BLaER1 treated with 17β-estradiol and CSF1 and Interleukin-3, amounts not matched to agents 10 nM and 100 nM (cell line): ENCODE data around the gene TOP2A.
"Not testable (repeated sequence)": the region's sequence is repeated elsewhere in the genome, so short reads cannot be mapped to it uniquely, and the experiment has no call there.

Source experiments
- H3K27ac ChIP-seq, 11 experiments: shearing (Covaris generic); formaldehyde crosslinking; 2 replicates each; pipeline ENCODE4 v1.8.1; 2022
- H3K27me3 ChIP-seq, 11 experiments: shearing (Covaris generic); formaldehyde crosslinking; 2 replicates each; pipeline ENCODE4 v1.8.1; 2022
- H3K36me3 ChIP-seq, 11 experiments: shearing (Covaris generic); formaldehyde crosslinking; 2 replicates each; pipeline ENCODE4 v1.8.1; 2022
- H3K4me1 ChIP-seq, 10 experiments: shearing (Covaris generic); formaldehyde crosslinking; 2 replicates each; pipeline ENCODE4 v1.8.1; 2022
- H3K4me2 ChIP-seq, 11 experiments: shearing (Covaris generic); formaldehyde crosslinking; 2 replicates each; pipeline ENCODE4 v1.8.1; 2022
- H3K4me3 ChIP-seq, 10 experiments: shearing (Covaris generic); formaldehyde crosslinking; 2 replicates each; pipeline ENCODE4 v1.8.1; 2022
- H3K9ac ChIP-seq, 11 experiments: shearing (Covaris generic); formaldehyde crosslinking; 2 replicates each; pipeline ENCODE4 v1.8.1; 2022
- H3K9me3 ChIP-seq, 11 experiments: shearing (Covaris generic); formaldehyde crosslinking; replicated peaks in 1 of 11; 2 replicates each; pipeline ENCODE4 v1.8.1; 2022
- H4K20me1 ChIP-seq, 11 experiments: shearing (Covaris generic); formaldehyde crosslinking; 2 replicates each; pipeline ENCODE4 v1.8.1; 2022
- Cebpa-rat ChIP-seq, 11 experiments: shearing (Covaris generic); IDR thresholded peaks; 2 replicates each; pipeline ENCODE4 v1.8.1; 2022

The TOP2A gene

DNA sequence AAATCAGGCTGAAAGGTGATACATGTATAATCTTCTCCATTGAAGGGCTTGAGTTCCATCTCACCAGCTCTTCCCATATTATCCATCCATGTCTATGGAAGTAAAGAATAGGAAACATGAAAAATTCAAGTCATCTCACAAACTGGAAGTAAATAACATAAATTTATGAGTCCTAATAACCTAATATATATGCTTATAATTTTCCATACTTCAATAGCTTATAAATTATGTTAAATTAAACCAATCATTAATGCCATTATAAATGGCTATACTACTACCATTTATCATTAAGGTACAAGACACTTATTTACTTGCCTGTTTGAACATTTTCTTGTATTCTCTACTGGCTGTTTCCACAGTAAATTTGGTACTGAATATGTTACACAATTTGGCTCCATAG lies 4.8 kb downstream of the TOP2A start:
- Histone ChIP-seq H3K27me3 (no peaks in the 10 kb centered on the region), H3K9me3 (no peaks in the 10 kb centered on the region), H3K36me3 (peaks cover 0 to 87% (median 75%) of the 10 kb centered on the region in 11 experiments; a peak in 19 of 22 replicates), H3K4me3 (no peak overlapping the region), H3K4me2 (no peak overlapping the region), H3K9ac (no peak overlapping the region), H3K4me1 (peaks cover 17 to 34% (median 27%) of the 10 kb centered on the region in 10 experiments; a peak in 18 of 20 replicates), H3K27ac (no peak overlapping the region), H4K20me1 (peaks cover 0 to 49% (median 17%) of the 10 kb centered on the region in 11 experiments; a peak in 9 of 22 replicates)
- no peak for TF ChIP-seq Cebpa-rat (IDR thresholded peaks at IDR 0.05)

DNA sequence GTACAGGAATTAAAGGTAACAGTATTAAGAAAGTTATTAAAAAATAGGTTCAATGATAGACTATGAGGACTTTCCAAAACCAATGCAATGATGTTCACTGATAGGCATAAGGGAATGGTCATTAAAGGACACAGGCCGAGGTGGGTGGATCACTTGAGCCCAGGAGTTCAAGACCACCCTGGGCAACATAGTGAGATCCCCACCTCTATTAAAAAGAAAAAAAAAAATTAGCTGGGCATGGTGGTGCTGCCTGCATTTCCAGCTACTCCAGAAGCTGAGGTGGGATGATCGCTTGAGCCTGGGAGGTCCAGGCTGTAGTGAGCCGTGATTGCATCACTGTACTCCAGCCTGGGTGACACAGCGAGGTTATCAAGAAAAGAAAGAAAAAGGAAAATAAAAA lies 5.9 kb downstream of the TOP2A start:
- no peak overlapping the region for H3K4me3 ChIP-seq
- no peak overlapping the region for H3K27ac ChIP-seq
- H3K4me2 ChIP-seq, result no peak overlapping the region
- H3K9me3 ChIP-seq, result no peaks in the 10 kb centered on the region
- H4K20me1 ChIP-seq, result peaks cover 0 to 49% (median 17%) of the 10 kb centered on the region in 11 experiments; a peak in 9 of 22 replicates
- no peak for TF ChIP-seq Cebpa-rat (IDR thresholded peaks at IDR 0.05)
- H3K4me1 ChIP-seq, result peaks cover 14 to 32% (median 25%) of the 10 kb centered on the region in 10 experiments; a peak in 18 of 20 replicates
- H3K9ac ChIP-seq, result no peak overlapping the region
- H3K27me3 ChIP-seq, result no peaks in the 10 kb centered on the region
- peaks cover 0 to 98% (median 85%) of the 10 kb centered on the region in 11 experiments; a peak in 19 of 22 replicates for H3K36me3 ChIP-seq

DNA sequence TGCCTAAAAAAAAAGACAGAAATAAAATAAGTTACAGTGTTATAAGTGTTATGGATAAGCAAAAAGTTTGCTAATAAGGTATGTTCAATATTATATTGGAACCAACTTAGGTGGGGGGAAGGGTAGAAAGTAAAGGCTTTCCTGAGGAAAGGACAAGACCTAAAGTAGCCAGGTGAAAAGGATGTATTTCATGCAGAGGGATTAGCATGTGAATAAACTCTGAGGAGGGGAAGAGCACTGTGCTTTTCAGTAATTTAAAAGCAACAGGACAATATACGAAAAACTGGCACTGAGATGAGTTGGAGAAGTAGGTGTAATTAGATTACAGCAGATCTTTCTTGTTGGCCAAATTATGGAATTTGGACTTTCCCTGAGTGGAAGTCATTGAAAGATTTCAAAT lies 7.6 kb downstream of the TOP2A start:
- H3K36me3 ChIP-seq, result peaks cover 0 to 100% (median 96%) of the 10 kb centered on the region in 11 experiments; a peak in 20 of 22 replicates
- TF ChIP-seq Cebpa-rat (IDR thresholded peaks at IDR 0.05), result no peak
- H3K4me1 ChIP-seq, result peaks cover 0 to 15% (median 8%) of the 10 kb centered on the region in 10 experiments; a peak in 10 of 20 replicates
- no peak overlapping the region for H3K9ac ChIP-seq
- H3K4me3 ChIP-seq, result no peak overlapping the region
- H3K27ac ChIP-seq, result no peak overlapping the region
- H3K27me3 ChIP-seq, result no peaks in the 10 kb centered on the region
- no peaks in the 10 kb centered on the region for H3K9me3 ChIP-seq
- peaks cover 0 to 49% (median 17%) of the 10 kb centered on the region in 11 experiments; a peak in 9 of 22 replicates for H4K20me1 ChIP-seq
- no peak overlapping the region for H3K4me2 ChIP-seq

DNA sequence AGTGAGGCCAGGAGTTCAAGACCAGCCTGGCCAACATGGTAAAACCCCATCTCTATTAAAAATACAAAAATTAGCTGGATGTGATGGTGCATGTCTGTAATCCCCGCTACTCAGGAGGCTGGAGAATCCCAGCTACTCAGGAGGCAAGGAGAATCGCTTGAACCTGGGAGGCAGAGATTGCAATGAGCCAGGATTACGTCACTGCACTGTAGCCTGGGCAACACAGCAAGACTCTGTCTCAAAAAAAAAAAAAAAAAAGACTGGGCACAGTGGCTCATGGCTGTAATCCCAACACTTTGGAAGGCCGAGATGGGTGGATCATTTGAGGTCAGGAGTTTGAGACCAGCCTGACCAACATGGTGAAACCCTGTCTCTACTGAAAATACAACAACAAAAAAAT lies 8.2 kb downstream of the TOP2A start:
- peaks cover 0 to 100% (median 99%) of the 10 kb centered on the region in 11 experiments; a peak in 20 of 22 replicates for H3K36me3 ChIP-seq
- not testable (repeated sequence) for H3K9ac ChIP-seq, H3K4me2 ChIP-seq, H3K9me3 ChIP-seq, H3K4me3 ChIP-seq, H3K27ac ChIP-seq, H3K27me3 ChIP-seq
- H4K20me1 ChIP-seq, result peaks cover 0 to 48% (median 15%) of the 10 kb centered on the region in 11 experiments; a peak in 9 of 22 replicates
- H3K4me1 ChIP-seq, result peaks cover 0 to 11% (median 6%) of the 10 kb centered on the region in 10 experiments; a peak in 6 of 20 replicates

DNA sequence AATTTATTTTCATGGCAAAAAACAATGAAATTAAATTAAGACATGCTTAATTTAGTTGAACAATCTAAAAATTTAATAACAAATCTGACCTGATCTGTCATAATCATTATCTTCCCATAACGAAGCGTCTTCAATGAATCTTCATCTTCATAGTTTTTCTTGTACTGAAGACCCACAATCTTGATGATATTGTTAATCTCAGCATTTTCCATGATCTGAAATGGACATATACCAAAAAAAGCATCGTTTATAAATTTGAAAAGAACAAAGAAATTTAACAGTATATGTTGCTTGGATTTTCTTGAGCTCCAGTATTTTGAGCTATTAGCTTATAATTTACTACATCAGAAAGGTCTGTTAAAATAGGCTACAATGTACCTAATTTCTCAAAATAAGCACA lies 10.2 kb downstream of the TOP2A start:
- Histone ChIP-seq H3K27me3 (no peaks in the 10 kb centered on the region), H4K20me1 (peaks cover 0 to 42% (median 6%) of the 10 kb centered on the region in 11 experiments; a peak in 7 of 22 replicates), H3K4me2 (no peak overlapping the region), H3K36me3 (peaks cover 0 to 100% (median 99%) of the 10 kb centered on the region in 11 experiments; a peak in 21 of 22 replicates), H3K9me3 (no peaks in the 10 kb centered on the region), H3K4me1 (no peaks in the 10 kb centered on the region; a peak in 1 of 20 replicates), H3K27ac (no peak overlapping the region), H3K9ac (no peak overlapping the region), H3K4me3 (no peak overlapping the region)
- TF ChIP-seq Cebpa-rat (IDR thresholded peaks at IDR 0.05), result no peak

DNA sequence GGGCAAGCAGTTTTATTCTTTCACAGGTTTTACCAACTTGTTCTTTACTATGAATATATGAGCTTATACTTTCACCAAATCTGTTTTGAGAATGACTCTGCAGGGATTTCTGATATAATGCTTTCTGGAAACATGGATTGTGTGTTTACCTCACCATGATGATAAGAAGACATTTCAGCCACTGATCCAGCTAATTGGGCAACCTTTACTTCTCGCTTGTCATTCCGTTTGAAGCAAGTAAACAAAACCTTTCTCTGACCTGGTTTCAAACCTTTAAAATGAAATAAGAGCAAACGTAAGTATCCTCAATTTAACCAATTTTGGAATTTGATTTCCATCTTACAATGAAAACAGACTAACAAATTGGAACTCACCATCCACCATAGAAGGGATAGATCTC lies 13.7 kb downstream of the TOP2A start:
- Histone ChIP-seq H3K27me3 (no peaks in the 10 kb centered on the region), H3K4me2 (no peak overlapping the region), H3K9me3 (no peaks in the 10 kb centered on the region), H3K4me1 (no peaks in the 10 kb centered on the region), H3K27ac (no peak overlapping the region), H4K20me1 (peaks cover 0 to 30% (median 2%) of the 10 kb centered on the region in 11 experiments; a peak in 7 of 22 replicates), H3K9ac (no peak overlapping the region), H3K36me3 (peaks cover 0 to 100% (median 99%) of the 10 kb centered on the region in 11 experiments; a peak in 21 of 22 replicates), H3K4me3 (no peak overlapping the region)
- TF ChIP-seq Cebpa-rat (IDR thresholded peaks at IDR 0.05), result no peak

DNA sequence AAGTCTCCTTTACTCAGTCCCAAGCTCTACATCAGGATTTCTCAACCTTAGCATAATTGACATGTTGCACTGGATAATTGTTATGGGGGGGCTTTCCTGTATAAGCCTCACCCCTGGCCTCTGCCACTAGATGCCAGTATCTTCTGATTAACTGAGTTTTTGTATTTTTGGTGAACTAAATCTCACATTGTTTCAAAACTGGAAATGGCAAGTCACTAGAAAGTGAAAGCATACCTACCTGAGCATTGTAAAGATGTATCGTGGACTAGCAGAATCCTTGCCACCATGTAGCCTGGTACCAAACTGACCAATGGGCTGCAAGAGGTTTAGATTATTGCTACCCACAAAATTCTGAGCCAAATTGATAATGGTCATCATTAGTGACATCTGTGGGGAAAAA lies 15.0 kb downstream of the TOP2A start:
- Histone ChIP-seq H3K4me1 (no peaks in the 10 kb centered on the region), H3K36me3 (peaks cover 0 to 100% (median 100%) of the 10 kb centered on the region in 11 experiments; a peak in 21 of 22 replicates), H3K27ac (no peak overlapping the region), H3K4me2 (no peak overlapping the region), H3K9ac (no peak overlapping the region; a peak in 1 of 22 replicates), H3K27me3 (no peaks in the 10 kb centered on the region), H3K9me3 (no peaks in the 10 kb centered on the region), H4K20me1 (peaks cover 0 to 25% (median 0%) of the 10 kb centered on the region in 11 experiments; a peak in 8 of 22 replicates), H3K4me3 (no peak overlapping the region)
- TF ChIP-seq Cebpa-rat (IDR thresholded peaks at IDR 0.05), result no peak

DNA sequence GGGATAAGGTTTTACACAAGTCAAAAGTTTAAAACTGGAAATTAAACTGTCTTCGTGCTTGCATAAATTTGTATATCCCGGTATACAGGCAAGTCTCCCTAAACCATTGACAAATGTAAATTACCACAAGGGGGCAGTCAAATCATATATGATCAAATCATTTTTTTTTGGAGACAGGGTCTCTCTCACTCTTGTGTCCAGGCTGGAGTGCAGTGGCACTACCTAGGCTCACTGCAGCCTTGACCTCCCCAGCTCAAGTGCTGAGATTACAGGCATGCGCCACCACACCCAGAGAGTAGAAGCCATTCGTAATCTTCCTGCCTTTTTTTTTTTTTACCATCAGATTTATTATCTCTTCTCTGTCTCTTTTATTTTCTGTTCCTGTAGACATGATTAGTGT lies 18.5 kb downstream of the TOP2A start:
- no peak overlapping the region for H3K9ac ChIP-seq
- H3K4me3 ChIP-seq, result no peak overlapping the region
- no peak overlapping the region for H3K27ac ChIP-seq
- H3K4me2 ChIP-seq, result no peak overlapping the region
- peaks cover 0 to 25% (median 3%) of the 10 kb centered on the region in 11 experiments; a peak in 6 of 22 replicates for H4K20me1 ChIP-seq
- TF ChIP-seq Cebpa-rat (IDR thresholded peaks at IDR 0.05), result no peak
- H3K27me3 ChIP-seq, result no peaks in the 10 kb centered on the region
- peaks cover 0 to 100% (median 100%) of the 10 kb centered on the region in 11 experiments; a peak in 20 of 22 replicates for H3K36me3 ChIP-seq
- no peaks in the 10 kb centered on the region for H3K4me1 ChIP-seq
- no peaks in the 10 kb centered on the region for H3K9me3 ChIP-seq

DNA sequence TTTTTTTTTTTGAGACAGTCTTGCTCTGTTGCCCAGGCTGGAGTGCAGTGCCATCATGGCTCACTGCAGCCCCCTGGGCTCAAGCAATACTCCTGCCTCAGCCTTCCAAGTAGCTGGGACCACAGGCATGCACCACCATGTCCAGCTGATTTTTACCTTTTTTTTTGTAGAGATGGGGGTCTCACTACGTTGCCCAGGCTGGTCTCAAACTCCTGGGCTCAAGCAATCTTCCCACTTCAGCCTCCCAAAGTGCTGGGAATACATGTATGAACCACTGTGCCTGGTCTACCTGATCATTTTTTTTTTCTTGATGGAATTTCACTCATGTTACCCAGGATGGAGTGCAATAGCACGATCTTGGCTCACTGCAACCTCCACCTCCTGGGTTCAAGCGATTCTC lies 31.1 kb downstream of the TOP2A start:
- H3K9me3 ChIP-seq, H3K4me2 ChIP-seq, H4K20me1 ChIP-seq, H3K27ac ChIP-seq, H3K9ac ChIP-seq, H3K27me3 ChIP-seq, H3K4me3 ChIP-seq, H3K4me1 ChIP-seq: not testable (repeated sequence)
- H3K36me3 ChIP-seq, result peaks cover 8 to 90% (median 79%) of the 10 kb centered on the region in 11 experiments; a peak in 21 of 22 replicates

DNA sequence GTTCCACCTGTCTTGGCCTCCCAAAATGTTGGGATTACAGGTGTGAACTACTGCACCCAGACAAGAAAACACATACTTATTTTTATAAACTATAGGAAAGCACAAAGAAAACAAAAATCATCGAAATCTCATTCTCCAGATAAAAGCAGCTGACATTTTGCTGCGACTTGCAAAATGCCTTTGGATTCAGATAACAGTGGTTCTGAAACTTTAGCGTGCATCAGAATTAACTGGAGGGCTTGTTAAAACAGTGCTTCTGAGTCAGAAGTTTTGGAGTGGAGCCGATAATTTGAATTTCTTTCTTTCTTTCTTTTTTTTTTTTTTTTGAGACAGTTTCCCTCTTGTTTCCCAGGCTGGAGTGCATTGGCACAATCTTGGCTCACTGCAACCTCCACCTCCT lies 35.4 kb downstream of the TOP2A start:
- Histone ChIP-seq H3K4me3 (no peak overlapping the region), H4K20me1 (peaks cover 0 to 9% (median 0%) of the 10 kb centered on the region in 11 experiments; a peak in 3 of 22 replicates), H3K9me3 (no peaks in the 10 kb centered on the region), H3K9ac (no peak overlapping the region), H3K4me2 (no peak overlapping the region), H3K27me3 (no peaks in the 10 kb centered on the region), H3K4me1 (peaks cover 0 to 4% (median 0%) of the 10 kb centered on the region in 10 experiments; a peak in 2 of 20 replicates), H3K27ac (no peak overlapping the region), H3K36me3 (peaks cover 0 to 47% (median 36%) of the 10 kb centered on the region in 11 experiments; a peak in 18 of 22 replicates)
- TF ChIP-seq Cebpa-rat (IDR thresholded peaks at IDR 0.05), result no peak
